Gastrocnemius medialis (tissue), 4 donors: Measurements from ENCODE around the gene VAV1.

Experiments used
- POLR2A ChIP-seq, 2 donors: fragments of 450-650 bp; IDR thresholded peaks; one replicate each; pipeline ENCODE4 v1.6.1; 2017; ENCODE audit warnings: antibody characterized with exemption in 2 of 2, mild to moderate bottlenecking in 2 of 2, moderate library complexity in 2 of 2
- TF ChIP-seq, protein P1 (sequence below), 5 experiments: fragments of 450-650 bp in 3 of 5; fragments of 200-600 bp in 2 of 5; sonication (generic) in 2 of 5; IDR thresholded peaks in 4 of 5; conservative IDR thresholded peaks in 1 of 5; 1 replicate in 4 of 5; 2 replicates in 1 of 5; pipeline ENCODE4 v1.5.1; 2016 to 2019; ENCODE audit warnings: antibody characterized with exemption in 5 of 5, mild to moderate bottlenecking in 3 of 5, moderate library complexity in 3 of 5

DNA sequence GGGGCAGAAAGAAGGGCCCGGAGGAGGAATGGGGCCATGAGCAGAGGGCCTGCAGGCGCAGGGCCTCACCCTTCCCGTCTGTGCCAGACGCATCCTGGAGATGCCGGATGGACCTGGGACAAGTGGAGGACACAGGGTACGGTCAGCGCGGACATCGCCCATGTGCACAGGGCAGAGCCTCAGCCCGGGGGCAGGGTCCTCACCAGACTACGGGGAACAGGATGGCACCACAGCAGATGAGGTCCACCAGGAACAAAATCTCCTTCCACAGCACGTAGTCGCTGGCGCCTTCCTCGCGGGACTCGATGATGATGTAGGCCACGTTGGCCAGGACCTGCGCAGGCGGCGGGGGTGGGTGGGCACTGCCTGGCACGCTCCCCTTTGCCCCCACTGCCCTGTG lies 40.7 kb upstream of the VAV1 start:
- TF ChIP-seq, protein P1, sequence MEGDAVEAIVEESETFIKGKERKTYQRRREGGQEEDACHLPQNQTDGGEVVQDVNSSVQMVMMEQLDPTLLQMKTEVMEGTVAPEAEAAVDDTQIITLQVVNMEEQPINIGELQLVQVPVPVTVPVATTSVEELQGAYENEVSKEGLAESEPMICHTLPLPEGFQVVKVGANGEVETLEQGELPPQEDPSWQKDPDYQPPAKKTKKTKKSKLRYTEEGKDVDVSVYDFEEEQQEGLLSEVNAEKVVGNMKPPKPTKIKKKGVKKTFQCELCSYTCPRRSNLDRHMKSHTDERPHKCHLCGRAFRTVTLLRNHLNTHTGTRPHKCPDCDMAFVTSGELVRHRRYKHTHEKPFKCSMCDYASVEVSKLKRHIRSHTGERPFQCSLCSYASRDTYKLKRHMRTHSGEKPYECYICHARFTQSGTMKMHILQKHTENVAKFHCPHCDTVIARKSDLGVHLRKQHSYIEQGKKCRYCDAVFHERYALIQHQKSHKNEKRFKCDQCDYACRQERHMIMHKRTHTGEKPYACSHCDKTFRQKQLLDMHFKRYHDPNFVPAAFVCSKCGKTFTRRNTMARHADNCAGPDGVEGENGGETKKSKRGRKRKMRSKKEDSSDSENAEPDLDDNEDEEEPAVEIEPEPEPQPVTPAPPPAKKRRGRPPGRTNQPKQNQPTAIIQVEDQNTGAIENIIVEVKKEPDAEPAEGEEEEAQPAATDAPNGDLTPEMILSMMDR (IDR thresholded peaks at IDR 0.05 in 4 of 5, conservative IDR thresholded peaks at IDR 0.05 in 1 of 5) = no peak
- no peak for TF ChIP-seq POLR2A (IDR thresholded peaks at IDR 0.05)
